ENCODE data around the gene PPP1CC.

DNA sequence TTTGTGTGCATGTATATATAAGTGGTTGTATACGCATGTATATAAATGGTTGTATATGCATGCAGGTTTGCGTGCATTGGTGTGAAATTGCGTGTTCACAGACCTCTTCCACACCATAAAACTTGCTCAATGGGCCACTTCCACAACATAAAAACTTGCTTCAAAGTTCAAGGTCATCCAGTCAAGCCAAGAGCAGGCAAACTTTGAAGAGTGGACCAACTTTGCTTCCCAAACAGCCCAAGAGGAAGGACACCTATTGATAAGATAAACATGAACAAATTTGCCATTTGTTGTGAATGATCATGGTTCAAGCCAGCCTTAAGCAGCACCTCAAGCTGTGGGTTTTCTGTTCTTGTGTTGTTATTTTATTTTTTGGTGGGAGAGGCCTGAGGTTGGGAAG, 25.2 kb upstream of the PPP1CC start:
- TF ChIP-seq GATA3 (IDR thresholded peaks at IDR 0.05; ENCODE audit: low read depth, low read length), result no peak
- TF ChIP-seq GATA2 (IDR thresholded peaks at IDR 0.05; ENCODE audit: low read depth, low read length), result no peak

Measured in SH-SY5Y (cell line).